HG03175 (cell line): ENCODE results near the gene GADD45G.

Source experiments
- ATAC-seq: cut with Tn5 transposase; IDR thresholded peaks from one replicate; pipeline ENCODE4 v1.9.1; 2021; ENCODE audit warnings: mild to moderate bottlenecking, moderate library complexity; ENCODE audit not compliant: unreplicated experiment

Gene GADD45G

DNA sequence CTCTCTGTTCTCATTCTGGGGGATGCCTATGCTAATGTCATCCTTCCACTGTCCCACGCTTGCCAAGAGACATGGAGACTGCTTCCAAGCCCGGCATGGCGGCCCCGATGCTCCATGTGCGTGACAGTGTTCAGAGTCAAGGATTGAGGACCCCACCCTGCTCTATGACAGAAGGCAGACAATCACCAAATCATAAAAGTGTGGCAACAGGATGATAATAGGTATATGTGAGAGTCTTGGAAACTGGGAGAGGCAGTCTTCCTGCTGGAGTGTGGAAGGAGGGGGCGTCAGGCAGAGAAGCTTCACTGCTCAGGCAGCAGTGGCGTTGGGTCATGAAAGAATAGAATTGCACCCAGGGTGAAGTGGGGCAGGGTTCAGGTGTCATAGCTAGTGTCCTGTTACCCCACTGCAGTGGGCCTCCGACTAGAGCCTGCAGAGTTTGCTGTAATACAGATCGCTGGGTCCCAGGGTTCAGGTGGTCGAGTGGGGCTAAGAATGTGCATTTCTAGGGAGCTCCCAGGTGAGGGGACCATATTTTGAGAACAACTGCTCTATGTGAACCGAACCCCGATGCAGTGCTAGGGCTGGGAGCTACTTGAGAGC, 12.5 kb upstream of the GADD45G start:
- no peak for ATAC-seq

- no peak for ATAC-seq
Observed at GRCh38 chr9:89592963-89593726, 11.7 kb upstream of the GADD45G start.

- ATAC-seq = no peak
Observed at GRCh38 chr9:89593727-89594427, 10.9 kb upstream of the GADD45G start.

- ATAC-seq = no peak
Observed at GRCh38 chr9:89594811-89595550, 9.8 kb upstream of the GADD45G start.

- ATAC-seq = no peak
Observed at GRCh38 chr9:89595646-89596045, 9.2 kb upstream of the GADD45G start.

DNA sequence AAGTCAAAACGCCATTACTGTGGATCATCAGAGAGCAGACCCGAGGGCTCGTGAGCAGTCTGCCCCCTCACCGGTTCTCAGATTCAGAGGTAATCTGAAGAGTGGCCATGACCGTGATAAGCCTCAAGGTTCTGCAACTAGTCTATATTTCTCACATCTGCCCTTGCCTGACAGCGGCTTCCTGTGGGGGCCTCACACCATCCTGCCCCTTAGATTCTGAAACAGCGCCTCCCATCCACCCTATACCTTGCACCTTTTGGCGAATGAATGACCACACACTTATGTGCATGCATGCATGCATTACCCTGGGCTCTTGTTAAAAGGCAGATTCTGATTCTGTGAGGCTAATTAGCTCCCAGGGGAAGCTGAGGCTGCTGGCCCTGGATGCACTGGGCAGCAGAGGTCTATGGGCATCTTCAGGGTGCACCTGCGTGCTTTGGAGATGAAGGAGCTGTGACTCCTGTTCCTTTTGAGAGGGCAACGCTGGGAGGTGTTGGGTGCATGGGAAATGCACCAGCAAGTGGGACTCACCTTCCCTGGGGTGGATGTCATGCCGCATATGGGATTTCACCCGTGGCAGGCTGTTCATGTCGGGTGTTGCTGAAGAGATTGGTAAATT, 7.8 kb upstream of the GADD45G start:
- no peak for ATAC-seq

DNA sequence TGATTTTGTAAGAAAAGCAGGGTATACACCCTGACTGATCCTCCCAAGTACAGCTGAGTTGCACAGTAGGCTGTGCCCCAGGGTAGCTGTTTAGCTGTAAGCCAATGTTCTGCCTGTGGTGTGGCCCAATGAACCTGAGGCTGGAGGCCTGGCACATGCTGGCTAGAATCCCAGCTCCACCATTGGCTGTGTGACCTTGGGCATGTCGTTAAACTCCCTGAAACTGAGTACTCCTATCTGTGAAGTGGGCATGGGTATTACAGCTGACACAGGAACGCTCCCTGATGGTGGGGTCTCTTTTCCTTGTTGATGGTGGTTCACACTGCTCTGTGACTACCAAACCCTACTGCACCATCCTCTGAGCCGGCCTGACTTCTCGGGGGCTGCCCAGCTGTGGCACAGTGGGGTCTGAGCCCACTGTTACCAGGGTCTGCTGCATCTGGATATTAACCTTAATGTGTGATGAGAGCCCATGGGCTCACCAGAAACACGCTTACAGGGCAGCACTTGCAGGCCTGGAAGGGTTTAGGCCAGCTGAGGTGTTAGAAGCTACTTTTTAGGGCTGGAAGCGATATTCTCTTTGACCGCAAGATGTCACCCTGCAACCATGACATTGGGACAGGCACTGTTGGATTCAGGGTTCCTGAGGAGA, 7.0 kb upstream of the GADD45G start:
- ATAC-seq = no peak

DNA sequence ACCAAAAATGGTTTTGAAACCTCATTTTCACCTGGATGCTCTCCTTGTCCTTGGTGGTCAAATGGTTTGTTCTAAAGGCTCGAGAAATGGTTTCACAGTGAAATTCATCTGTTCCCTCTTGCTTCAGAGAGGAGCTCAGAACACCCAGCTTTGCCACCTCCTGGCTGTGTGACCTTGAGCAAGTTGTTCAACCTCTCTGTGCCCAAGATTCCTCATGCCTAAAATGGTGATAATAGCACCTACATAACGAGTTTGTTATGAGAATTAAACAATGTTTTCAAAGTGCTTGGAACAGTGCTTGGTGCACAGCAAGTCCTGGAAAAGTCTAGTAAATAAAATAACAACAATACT, 6.5 kb upstream of the GADD45G start:
- ATAC-seq = no peak

GRCh38 chr9:89598926-89599325, 5.9 kb upstream of the GADD45G start:
- ATAC-seq = no peak

DNA sequence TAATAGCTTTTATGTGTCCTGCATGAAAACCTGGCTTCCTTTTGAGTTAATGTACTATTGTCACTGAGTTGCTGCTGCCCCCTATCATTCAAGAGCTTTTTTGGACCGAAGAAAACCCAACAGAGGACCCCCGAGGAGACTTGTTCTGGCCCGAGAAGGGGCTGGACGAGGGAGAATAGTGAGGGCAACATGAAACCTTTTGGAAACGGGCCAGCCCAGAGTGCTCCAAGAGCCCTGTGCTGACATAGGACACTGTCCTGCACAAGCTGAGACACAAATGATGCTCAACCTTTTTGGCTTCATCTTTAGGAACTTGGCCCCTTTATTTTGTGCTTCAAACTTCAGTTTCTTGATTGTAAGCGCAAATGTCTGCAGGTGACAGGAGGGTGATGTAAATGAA, 4.0 kb upstream of the GADD45G start:
- ATAC-seq = no peak

DNA sequence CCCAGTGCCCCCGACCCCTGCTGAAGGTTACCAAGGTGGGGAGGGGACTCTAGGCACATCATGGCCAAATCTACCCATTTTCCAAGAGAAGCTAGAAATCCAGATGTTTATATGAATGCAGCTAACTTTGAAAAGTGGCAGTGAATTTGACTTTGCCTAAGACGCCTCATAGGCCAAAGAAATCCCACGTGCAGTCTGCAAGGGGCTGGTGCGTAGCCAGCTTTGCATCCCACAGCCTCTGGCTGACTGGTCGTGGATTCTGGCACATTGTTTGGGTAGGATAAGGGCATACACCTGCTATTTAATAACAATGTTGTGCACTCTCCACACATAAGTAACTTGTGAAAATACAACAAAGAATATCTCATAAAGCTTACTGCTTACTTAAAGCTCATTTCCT, 3.5 kb upstream of the GADD45G start:
- no peak for ATAC-seq

DNA sequence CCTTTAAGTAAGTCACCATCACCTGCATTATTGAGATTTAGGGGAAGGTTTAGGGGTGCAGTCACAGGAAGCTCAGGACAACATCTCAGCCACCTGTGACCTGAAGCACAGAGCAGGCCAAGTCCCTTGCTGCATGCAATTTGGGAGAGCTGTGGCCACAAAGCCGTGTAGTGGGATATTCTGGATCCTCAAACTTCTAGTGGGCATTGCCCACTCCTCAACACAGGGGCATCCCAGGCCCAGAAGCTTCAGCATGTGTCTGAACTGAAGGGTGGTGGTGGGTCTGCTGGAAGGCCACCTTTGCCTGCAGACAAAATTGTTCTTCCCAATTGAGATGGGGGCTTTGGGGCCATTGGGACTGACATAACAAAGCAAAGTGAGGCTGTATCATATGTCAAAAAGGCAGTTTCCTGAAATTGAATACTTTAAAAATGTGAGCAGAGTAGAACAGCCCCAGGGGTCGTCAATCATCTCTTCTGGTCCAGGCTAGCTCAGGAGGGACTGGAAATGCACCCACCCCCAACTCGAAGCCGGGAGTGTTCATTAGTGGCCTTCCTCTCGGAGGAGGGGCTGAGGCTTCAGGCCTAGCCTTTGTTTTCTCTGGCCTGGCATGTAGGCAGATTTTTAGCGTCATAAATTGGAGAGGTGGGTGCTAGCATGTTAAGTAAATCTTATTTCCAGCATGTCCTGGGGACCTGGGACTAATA, 2.8 kb upstream of the GADD45G start:
- ATAC-seq = no peak

DNA sequence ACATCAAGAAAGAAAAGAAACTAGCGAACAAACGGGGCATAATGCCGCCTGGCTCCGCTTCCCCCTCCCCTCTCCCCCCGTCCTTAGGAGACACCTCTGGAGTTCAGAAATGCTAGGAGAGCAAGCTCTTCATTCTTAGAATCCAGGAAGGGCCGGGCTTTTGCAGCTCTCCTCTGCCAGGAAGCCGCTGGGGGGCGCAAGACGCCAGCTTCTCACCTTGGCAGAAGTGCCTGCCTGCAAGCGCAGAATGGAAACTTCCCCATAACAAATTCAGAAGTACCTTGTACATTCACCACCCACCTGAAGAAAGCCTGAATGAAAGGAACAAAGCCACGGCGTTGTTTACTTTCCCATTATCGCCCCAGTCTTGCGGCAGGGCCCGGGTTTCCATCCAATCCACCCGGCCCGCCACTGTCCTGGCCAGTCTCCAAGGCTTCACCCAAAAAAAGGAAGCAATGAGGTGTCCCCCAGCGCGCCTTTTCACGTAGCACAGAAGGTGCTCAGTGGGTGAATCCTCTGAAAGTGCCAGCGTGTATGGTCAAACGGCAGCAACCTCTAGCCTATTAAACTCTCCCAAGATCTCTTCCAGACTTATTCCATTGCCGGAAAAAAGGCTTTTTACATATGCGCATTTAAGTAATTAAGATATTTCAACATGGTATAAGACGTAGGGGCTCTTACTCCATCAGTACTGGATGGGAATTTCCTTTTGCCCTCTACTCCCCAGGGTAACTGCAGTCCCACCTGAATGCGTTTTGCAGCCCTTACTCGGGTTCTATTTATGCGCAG, 1.6 kb upstream of the GADD45G start:
- no peak for ATAC-seq

GRCh38 chr9:89603767-89604665, 796 bp upstream of the GADD45G start:
- ATAC-seq = no peak

GRCh38 chr9:89605465-89606048, 745 bp downstream of the GADD45G start:
- ATAC-seq = no peak

DNA sequence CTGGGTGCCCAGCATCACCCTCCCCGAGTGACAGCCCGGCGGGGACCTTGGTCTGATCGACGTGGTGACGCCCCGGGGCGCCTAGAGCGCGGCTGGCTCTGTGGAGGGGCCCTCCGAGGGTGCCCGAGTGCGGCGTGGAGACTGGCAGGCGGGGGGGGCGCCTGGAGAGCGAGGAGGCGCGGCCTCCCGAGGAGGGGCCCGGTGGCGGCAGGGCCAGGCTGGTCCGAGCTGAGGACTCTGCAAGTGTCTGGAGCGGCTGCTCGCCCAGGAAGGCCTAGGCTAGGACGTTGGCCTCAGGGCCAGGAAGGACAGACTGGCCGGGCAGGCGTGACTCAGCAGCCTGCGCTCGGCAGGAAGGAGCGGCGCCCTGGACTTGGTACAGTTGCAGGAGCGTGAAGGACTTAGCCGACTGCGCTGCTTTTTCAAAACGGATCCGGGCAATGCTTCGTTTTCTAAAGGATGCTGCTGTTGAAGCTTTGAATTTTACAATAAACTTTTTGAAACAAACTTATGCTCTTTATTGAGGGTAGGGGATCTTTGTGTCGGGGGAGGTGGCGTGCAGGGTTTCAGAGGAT, 1.3 kb downstream of the GADD45G start:
- ATAC-seq = no peak

GRCh38 chr9:89606624-89607311, 2.0 kb downstream of the GADD45G start:
- ATAC-seq = no peak
